OCI-LY7 (cell line): ENCODE measurements around the gene ABCA3. TPM values are rescaled to one million over a fixed set of nuclear protein-coding genes. Genes with fewer than 3 reads are reported as not detected.

Experiments used
- BruUV-seq: library from RNA; stranded (reverse); fragments of 400-500 nt; replicated peaks from 2 replicates; lab custom pipeline; 2021; lab: Mats Ljungman, UMichigan
- CTCF ChIA-PET: fragments of 300-600 bp; sonication (Branson Sonifier 250); formaldehyde crosslinking; loops from one replicate; lab custom pipeline; 2022; ENCODE audit warnings: antibody characterized with exemption; ENCODE audit not compliant: unreplicated experiment; lab: Charles Lee
- POLR2A ChIA-PET: fragments of 300-600 bp; sonication (Branson Sonifier 250); formaldehyde crosslinking; loops from one replicate; lab custom pipeline; 2022; ENCODE audit warnings: antibody characterized with exemption; lab: Charles Lee
- DNase-seq: peaks from one replicate; pipeline ENCODE4 v3.0.0-alpha.2; 2015; ENCODE audit warnings: low spot score
- H2AFZ ChIP-seq: fragments of 200-600 bp; sonication (generic), shearing (Covaris generic); 2 replicates; pipeline ENCODE4 v1.6.1; 2014; ENCODE audit warnings: mild to moderate bottlenecking, antibody characterized with exemption, low read length, moderate library complexity
- H3K27ac ChIP-seq: fragments of 200-600 bp; sonication (generic); 2 replicates; pipeline ENCODE4 v1.5.1; 2014; ENCODE audit warnings: mixed run types, low read depth, mild to moderate bottlenecking, moderate library complexity, low read length, inconsistent platforms; ENCODE audit not compliant: poor library complexity, severe bottlenecking
- H3K36me3 ChIP-seq: fragments of 200-600 bp; sonication (generic); 2 replicates; pipeline ENCODE4 v1.6.1; 2014; ENCODE audit warnings: mild to moderate bottlenecking, antibody characterized with exemption, low read length, moderate library complexity, mixed read lengths; ENCODE audit not compliant: insufficient read depth
- H3K4me1 ChIP-seq: fragments of 200-600 bp; sonication (generic); 2 replicates; pipeline ENCODE4 v1.5.1; 2014; ENCODE audit warnings: mild to moderate bottlenecking, low read length; ENCODE audit not compliant: insufficient read depth, poor library complexity, severe bottlenecking
- H3K4me2 ChIP-seq: fragments of 200-600 bp; sonication (generic); 2 replicates; pipeline ENCODE4 v1.6.1; 2014; ENCODE audit warnings: mild to moderate bottlenecking, low read length
- H3K4me3 ChIP-seq: fragments of 200-600 bp; sonication (generic); 2 replicates; pipeline ENCODE4 v1.5.1; 2014; ENCODE audit warnings: mild to moderate bottlenecking, low read depth, low read length; ENCODE audit not compliant: poor library complexity, severe bottlenecking
- H3K79me2 ChIP-seq: fragments of 200-600 bp; sonication (generic); 2 replicates; pipeline ENCODE4 v1.6.1; 2016; ENCODE audit warnings: low read depth, mild to moderate bottlenecking, low read length, moderate library complexity, mixed read lengths; ENCODE audit not compliant: insufficient read depth
- H3K9me2 ChIP-seq: fragments of 200-600 bp; sonication (generic); 2 replicates; pipeline ENCODE4 v1.6.1; 2016; ENCODE audit warnings: mild to moderate bottlenecking, low read length, mixed read lengths; ENCODE audit not compliant: insufficient read depth
- H3K9me3 ChIP-seq: fragments of 200-600 bp; sonication (generic); 2 replicates; pipeline ENCODE4 v1.6.1; 2014; ENCODE audit warnings: mild to moderate bottlenecking, mixed run types, low read length, mixed read lengths
- H4K20me1 ChIP-seq: fragments of 200-600 bp; sonication (generic); 2 replicates; pipeline ENCODE4 v1.6.1; 2014; ENCODE audit warnings: mild to moderate bottlenecking, antibody characterized with exemption, low read length, moderate library complexity, mixed read lengths; ENCODE audit not compliant: insufficient read depth
- CTCF ChIP-seq: fragments of 200-600 bp; sonication (generic); conservative IDR thresholded peaks from 2 replicates; pipeline ENCODE4 v1.5.1; 2014; ENCODE audit warnings: mild to moderate bottlenecking, antibody characterized with exemption, low read length, moderate library complexity, mixed read lengths
- EZH2phosphoT487 ChIP-seq: fragments of 200-600 bp; sonication (generic); IDR thresholded peaks from 2 replicates; pipeline ENCODE4 v1.6.1; 2018; ENCODE audit warnings: low read depth, borderline replicate concordance, mild to moderate bottlenecking, mixed run types, antibody characterized with exemption, low read length, moderate library complexity, mixed read lengths
- intact Hi-C: fragments of 100-400 bp; cut with micrococcal nuclease; formaldehyde crosslinking; loops from one replicate; pipeline ENCODE4 v1.10.0; 2022; ENCODE audit not compliant: unreplicated experiment
- total RNA-seq, 2 experiments: library from RNA; depleted of rRNA in 1 of 2; stranded (reverse); fragments of >200 nt in 1 of 2; shearing (Covaris generic) in 1 of 2; gene quantifications; 2 replicates each; pipeline ENCODE4 v1.2.3, GENCODE V29; 2014 to 2022

ABCA3 gene
- total RNA-seq, 2 experiments from 2014 or later, result 0.23 TPM; not detected in 1

GRCh38 chr16:2235695-2236336 is 104.7 kb downstream of the ABCA3 start:
- DNase-seq, result no peak
- no peak overlapping the region for H3K27ac ChIP-seq
- H3K4me1 ChIP-seq, result no peaks in the 10 kb centered on the region
- no peaks in the 10 kb centered on the region for H3K79me2 ChIP-seq
- TF ChIP-seq CTCF (no peak), EZH2phosphoT487 (no peak)
- no peaks in the 10 kb centered on the region for H4K20me1 ChIP-seq
- ChIA-PET POLR2A (no interaction called here), CTCF (interaction anchor here (0.6 kb wide), 1 partner anchor 14 kb away, joined by 16 read pairs; no protein-coding TSS in a partner anchor)
- H3K9me3 ChIP-seq, result no peaks in the 10 kb centered on the region
- no TSS peak for BruUV-seq
- H3K4me3 ChIP-seq, result no peak overlapping the region
- peaks cover 72% of the 10 kb centered on the region for H3K36me3 ChIP-seq
- H2AFZ ChIP-seq, result no peak overlapping the region
- intact Hi-C loops, result no loop called here
- H3K4me2 ChIP-seq, result no peak overlapping the region
- no peaks in the 10 kb centered on the region for H3K9me2 ChIP-seq

- TF ChIP-seq EZH2phosphoT487, result no peak
- DNase-seq, result no peak
- POLR2A ChIA-PET, result no interaction called here
- Histone ChIP-seq H3K4me3 (no peak overlapping the region), H3K79me2 (no peaks in the 10 kb centered on the region), H3K36me3 (peaks cover 76% of the 10 kb centered on the region), H4K20me1 (no peaks in the 10 kb centered on the region), H3K4me2 (no peak overlapping the region), H3K9me2 (no peaks in the 10 kb centered on the region), H2AFZ (no peak overlapping the region), H3K4me1 (no peaks in the 10 kb centered on the region), H3K9me3 (no peaks in the 10 kb centered on the region), H3K27ac (no peak overlapping the region)
- intact Hi-C loops, result no loop called here
- CTCF ChIA-PET, result interaction anchor here (0.6 kb wide), 1 partner anchor 14 kb away, joined by 16 read pairs; no protein-coding TSS in a partner anchor
- no TSS peak for BruUV-seq
Observed at GRCh38 chr16:2235234-2235651, 105.3 kb downstream of the ABCA3 start.

GRCh38 chr16:2234813-2235170 is 105.7 kb downstream of the ABCA3 start:
- no peak for DNase-seq
- H4K20me1 ChIP-seq, result no peaks in the 10 kb centered on the region
- H3K27ac ChIP-seq, result no peak overlapping the region
- no peak overlapping the region for H2AFZ ChIP-seq
- H3K4me1 ChIP-seq, result no peaks in the 10 kb centered on the region
- no peak overlapping the region for H3K4me3 ChIP-seq
- H3K79me2 ChIP-seq, result no peaks in the 10 kb centered on the region
- H3K9me2 ChIP-seq, result no peaks in the 10 kb centered on the region
- no peak for TF ChIP-seq CTCF
- TF ChIP-seq EZH2phosphoT487, result no peak
- H3K36me3 ChIP-seq, result peaks cover 79% of the 10 kb centered on the region
- intact Hi-C loops, result no loop called here
- H3K9me3 ChIP-seq, result no peaks in the 10 kb centered on the region
- no peak overlapping the region for H3K4me2 ChIP-seq
- ChIA-PET POLR2A (no interaction called here), CTCF (no interaction called here)
- no TSS peak for BruUV-seq
